GM18511 (cell line): ENCODE data around the gene NEIL1.
"Not testable (repeated sequence)": the region's sequence is repeated elsewhere in the genome, so short reads cannot be mapped to it uniquely, and the experiment has no call there.

Source experiments
- ATAC-seq: cut with Tn5 transposase; IDR thresholded peaks from one replicate; pipeline ENCODE4 v1.9.1; 2021; ENCODE audit warnings: mild to moderate bottlenecking, moderate library complexity; ENCODE audit not compliant: unreplicated experiment

NEIL1 gene, protein sequence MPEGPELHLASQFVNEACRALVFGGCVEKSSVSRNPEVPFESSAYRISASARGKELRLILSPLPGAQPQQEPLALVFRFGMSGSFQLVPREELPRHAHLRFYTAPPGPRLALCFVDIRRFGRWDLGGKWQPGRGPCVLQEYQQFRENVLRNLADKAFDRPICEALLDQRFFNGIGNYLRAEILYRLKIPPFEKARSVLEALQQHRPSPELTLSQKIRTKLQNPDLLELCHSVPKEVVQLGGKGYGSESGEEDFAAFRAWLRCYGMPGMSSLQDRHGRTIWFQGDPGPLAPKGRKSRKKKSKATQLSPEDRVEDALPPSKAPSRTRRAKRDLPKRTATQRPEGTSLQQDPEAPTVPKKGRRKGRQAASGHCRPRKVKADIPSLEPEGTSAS

DNA sequence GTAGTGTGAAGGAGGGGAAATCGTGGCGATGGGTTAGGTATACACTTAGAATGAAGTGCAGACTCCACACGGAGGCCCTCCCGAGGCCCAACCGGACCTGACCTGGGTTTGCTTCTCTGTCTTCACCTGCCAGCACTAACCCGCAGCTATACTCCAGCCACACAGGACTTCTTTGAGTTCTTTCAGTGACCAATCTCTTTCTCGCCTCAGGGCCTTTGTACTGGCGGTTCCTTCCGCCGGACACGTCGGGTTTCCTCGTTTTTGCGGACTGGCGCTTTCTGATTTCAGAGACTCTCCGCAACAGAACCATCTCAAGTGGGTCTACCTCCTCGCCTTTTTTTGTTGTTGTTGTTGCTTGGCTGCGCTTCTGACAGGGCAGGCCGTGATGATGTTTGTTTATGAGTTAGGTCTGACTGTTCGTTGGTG, at the start of gene NEIL1:
NEIL1 (plus strand) TSS at position 244 of the 426 bp plus-strand sequence. CDS start 1,867 bp downstream, outside the sequence.
- no peak for ATAC-seq

GRCh38 chr15:75298541-75299310, 48.1 kb upstream of the NEIL1 start:
- ATAC-seq = peak; percentile 63

DNA sequence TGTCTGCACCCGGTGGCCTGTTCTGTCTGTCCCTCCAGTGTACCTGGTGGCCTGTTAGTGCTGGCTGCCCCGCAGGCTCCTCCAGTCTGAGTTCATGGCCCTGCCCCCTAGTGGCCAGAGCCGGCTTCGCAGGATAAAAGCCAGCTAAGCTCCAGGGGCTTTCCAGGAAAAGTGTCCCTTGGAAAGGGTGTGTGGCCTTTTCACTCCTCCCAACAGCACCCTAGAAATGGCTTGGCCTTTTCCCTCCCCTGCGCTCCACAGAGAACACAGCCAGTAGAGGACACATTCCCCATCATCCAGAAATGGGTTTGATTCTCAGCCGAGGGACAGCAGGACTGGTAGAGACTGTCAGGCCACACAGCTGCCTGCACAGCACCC, 47.5 kb upstream of the NEIL1 start:
- ATAC-seq = peak; percentile 68

DNA sequence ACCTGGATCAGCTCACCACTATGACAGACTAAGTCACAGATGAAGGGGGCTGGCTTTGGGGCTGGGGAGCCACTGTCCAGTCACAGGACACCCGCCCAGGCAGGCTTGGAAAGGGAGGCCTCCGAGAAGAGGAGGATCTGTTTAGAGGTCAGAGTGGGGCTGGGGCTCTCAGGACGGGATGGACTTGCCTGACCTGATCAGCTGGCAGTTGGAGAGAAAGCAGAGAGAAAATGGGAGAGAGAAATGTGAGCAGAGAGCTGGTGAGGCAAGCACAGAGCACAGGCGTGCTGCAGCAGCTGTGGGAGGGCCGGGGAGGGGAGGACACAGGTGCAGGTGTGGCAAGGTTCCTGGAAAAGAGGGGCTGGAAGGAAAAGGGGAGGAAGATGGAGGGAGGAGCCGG, 46.8 kb upstream of the NEIL1 start:
- ATAC-seq = not testable (repeated sequence)

GRCh38 chr15:75302318-75302717, 44.5 kb upstream of the NEIL1 start:
- no peak for ATAC-seq

DNA sequence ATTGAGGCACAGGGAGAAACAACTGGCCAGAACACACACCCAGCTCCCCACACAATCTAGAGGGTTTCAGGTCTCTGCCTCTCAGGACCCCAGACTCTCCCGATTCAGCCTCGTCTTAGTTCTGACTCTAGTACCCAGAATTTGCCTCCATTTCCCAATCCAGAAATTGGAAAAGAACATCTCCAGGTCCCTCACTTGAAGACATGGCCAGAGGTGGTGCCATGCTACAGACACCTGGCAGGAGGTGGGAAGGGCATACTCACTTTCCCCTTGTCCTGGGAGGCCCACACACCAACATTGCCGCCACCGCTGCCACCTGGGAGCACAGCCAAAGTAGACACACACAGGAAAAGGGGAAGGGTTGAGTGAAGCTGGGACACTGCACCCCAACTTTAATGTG, 44.1 kb upstream of the NEIL1 start:
- not testable (repeated sequence) for ATAC-seq

DNA sequence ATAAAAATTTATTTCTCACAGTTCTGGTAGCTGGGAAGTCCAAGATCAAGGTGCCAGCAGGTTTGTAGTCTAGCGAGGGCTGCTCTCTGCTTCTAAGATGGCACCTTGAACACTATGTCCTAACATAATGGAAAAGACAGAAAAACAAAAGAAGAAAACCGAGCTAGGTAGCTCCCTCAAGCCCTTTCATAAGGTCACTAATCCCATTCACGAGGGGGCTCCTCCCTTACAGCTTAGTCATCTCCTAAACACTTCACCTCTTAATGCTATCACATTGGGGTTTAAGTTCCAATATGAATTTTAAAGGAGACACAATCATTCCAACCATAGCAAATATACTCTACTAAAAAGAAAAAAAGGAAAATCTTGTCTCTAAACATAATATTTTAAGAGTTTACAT, 40.7 kb upstream of the NEIL1 start:
- ATAC-seq = no peak

GRCh38 chr15:75307778-75308390, 39.0 kb upstream of the NEIL1 start:
- no peak for ATAC-seq

GRCh38 chr15:75309711-75310110, 37.1 kb upstream of the NEIL1 start:
- no peak for ATAC-seq

DNA sequence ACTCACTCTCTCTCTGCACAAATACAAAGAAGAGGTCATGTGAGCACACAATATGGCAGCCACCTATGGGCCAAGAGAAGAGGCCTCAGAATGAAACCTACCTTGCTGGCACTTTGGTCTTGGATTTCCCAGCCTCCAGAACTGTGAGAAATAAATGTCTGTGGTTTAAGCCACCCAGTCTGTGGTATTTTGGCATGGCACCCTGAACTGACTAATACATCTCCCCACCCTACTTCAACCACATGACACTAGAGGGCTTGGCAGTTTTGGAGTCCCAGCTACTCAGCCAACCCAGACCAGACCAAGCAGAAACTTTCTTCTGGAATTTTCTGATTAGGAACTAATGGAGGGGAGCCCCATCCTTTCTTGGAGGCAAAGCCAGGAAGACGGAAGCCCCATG, 34.3 kb upstream of the NEIL1 start:
- not testable (repeated sequence) for ATAC-seq

DNA sequence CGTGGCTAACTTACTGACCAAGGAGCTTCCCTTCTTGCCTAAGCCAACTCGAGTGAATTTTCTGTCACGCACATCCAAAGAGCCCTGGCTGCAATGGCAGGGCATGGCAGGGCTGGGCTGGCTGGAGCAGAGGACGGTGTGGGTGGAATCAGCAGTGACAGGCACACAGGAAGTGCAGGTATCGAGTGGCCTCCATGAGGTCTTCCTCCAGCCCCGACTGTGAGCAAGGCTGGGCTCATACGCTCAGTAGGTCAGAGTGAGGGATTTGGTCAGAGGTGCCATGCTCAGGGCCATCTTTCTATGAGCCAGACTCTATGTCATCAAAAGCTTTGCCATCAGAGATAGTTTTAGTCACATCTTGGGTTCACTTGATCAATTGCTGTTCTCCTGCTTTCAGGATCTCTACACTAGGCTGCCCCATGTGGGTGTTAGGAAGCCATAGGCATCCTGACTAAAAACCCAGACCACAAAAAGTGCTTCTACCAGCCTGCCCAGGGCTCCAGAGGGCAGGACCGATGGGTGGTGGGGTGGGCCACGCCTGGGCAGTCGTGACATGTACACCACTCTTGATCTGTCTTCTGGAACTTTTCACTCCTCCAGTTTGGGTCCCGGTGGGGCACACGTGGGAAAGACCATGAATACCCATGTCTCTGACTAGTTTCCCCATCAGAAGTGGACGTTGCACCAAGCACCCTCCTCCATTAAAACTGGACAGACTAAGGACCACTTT, 33.6 kb upstream of the NEIL1 start:
- no peak for ATAC-seq

DNA sequence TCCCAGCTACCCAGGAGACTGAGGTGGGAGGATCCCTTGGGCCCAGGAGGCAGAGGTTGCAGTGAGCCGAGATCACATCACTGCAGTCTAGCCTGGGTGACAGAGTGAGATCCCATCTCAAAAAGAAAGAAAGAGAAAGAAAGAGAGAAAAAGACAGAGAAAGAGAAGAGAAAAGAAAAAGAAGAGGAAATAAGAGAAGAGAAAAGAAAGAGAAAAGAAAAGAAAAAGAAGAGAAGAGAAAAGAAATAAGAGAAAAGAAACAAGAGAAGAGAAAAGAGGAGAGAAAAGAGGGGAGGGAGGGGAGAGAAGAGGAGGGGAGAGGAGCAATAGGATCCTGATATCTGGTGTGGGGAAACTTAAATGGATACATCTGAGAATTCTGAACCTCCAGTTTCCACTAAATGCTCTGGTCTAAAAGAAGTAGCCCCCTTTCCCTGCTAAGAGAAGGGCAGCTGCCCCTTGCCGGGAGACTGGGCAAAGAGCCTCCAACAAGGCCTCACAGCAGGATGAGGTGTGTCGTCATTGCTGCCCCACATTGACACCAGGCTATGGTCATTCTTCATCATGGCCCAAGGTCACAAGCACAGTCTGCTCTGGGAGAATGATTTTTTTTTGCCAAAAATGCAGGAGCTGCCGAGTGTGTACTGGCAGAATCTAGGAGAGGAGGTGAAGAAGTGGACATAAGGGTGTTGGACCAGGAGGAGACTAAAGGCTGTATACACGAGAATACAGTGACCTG, 32.1 kb upstream of the NEIL1 start:
- ATAC-seq = no peak

DNA sequence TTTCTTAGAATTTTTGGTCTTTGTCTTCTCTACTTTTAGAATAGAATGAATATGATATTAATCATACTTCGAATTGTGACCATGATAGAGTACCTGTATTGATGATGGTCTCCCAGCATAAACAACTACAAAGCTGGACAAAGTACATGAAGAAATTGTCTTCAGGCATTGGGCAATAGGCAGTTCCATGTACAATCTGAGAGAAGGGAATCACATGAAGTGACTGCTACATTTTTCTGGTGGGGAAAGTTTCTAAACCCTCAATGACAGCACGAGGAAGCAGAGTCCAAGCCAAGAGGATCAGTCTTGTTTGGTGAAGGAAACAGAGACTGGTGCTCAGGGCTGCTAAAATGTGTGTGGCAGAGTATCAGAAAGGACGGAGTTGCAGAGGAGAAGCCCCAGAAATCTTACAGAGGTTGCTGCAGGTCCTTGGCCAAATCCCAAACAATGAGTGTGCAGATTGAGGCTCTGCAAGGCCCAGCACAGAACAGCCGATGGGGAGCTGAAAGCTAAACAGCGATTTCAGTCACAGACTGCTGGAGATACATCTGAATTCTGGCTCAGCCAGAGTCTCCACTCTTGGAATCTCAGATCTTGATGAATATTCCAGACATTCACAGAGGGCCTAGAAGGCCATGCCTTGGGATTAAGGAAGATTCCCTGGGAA, 27.5 kb upstream of the NEIL1 start:
- not testable (repeated sequence) for ATAC-seq

DNA sequence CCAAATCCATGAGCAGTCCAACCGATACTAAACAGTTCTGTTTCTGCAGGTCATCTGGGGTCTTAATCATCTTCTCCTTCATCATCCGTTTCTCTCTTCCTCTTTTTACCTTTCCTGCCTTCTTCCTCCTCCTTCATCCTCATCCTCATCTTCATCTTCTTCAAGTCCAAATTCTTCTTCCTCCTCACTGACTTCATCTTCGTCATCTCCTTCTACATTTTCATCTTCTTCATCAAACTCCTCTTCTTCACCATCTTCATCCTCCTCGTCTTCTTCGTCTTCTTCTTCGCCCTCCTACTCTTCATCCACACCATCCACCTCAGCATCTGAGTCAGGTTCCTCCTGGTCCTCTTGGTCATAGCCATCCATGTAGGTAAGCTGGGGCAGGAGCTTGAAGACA, 25.1 kb upstream of the NEIL1 start:
- ATAC-seq = no peak

GRCh38 chr15:75325922-75326321, 20.9 kb upstream of the NEIL1 start:
- ATAC-seq = no peak

- ATAC-seq = no peak
These were observed 19.8 kb upstream of the NEIL1 start for GRCh38 chr15:75327005-75327404.

DNA sequence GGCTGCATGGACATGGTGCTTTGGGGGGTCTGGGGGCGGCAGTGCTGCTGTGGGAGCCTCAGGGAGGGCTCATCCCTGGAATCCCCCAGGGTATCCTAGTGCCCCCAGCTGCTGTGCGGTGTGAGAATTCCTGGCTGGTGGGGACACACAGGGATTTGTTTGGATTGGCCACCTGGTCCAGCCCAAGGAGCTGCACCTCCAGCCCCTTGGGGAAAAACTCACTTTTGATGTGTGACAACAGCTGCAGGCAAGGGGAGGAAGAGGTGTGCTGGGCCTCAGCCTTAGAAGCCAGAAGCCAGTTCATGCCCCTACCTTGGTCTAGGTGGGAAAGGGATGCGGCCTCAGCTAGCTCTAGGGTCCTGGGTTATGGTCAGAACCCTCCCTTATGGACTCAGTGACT, 19.3 kb upstream of the NEIL1 start:
- ATAC-seq = no peak

GRCh38 chr15:75328493-75329314, 18.1 kb upstream of the NEIL1 start:
- no peak for ATAC-seq

DNA sequence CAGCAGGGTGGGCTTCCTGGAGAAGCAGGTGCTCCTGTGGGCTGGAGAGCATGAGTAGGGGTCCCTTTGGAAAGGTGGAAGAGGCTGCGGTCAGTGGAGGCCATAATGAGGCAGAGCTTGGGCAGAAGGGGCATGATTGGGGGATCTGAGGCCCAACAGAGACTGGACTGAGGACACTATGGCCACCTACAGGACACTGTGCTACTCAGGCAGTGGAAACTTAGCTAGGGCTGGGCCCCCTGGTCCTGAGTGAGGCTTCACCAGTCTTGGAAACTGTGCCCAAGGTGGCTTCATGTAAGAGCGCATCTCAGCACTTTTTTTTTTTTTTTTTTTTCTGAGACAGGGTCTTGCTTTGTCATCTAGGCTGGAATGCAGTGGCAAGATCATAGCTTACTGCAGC, 17.3 kb upstream of the NEIL1 start:
- ATAC-seq = no peak
